Lower lobe of right lung (tissue), 2 donors: ENCODE data around the gene NUP210. TPM values are rescaled to one million over a fixed set of nuclear protein-coding genes. Genes with fewer than 3 reads are reported as not detected.

Experiments used
- ATAC-seq, 2 donors: fragments of 200-7000 bp; cut with Tn5 transposase; one replicate each; pipeline ENCODE4 v1.9.1; 2020 to 2022; ENCODE audit warnings: mild to moderate bottlenecking in 2 of 2, moderate library complexity in 2 of 2
- DNase-seq: peaks from one replicate; pipeline ENCODE4 v3.0.0-alpha.2; 2020
- H3K27ac ChIP-seq: fragments of 200-600 bp; one replicate; pipeline ENCODE4 v1.8.0; 2022
- H3K27me3 ChIP-seq: fragments of 200-600 bp; one replicate; pipeline ENCODE4 v1.8.0; 2022; ENCODE audit warnings: low read depth
- H3K36me3 ChIP-seq: fragments of 200-600 bp; one replicate; pipeline ENCODE4 v1.8.0; 2022; ENCODE audit warnings: mild to moderate bottlenecking
- H3K4me1 ChIP-seq: fragments of 200-600 bp; one replicate; pipeline ENCODE4 v1.8.0; 2022
- H3K4me3 ChIP-seq: fragments of 200-600 bp; one replicate; pipeline ENCODE4 v1.8.0; 2022; ENCODE audit warnings: mild to moderate bottlenecking
- H3K9me3 ChIP-seq: fragments of 200-600 bp; one replicate; pipeline ENCODE4 v1.8.0; 2022
- CTCF ChIP-seq: fragments of 200-600 bp; IDR thresholded peaks from one replicate; pipeline ENCODE4 v1.8.0; 2022; ENCODE audit warnings: antibody characterized with exemption, mild to moderate bottlenecking
- intact Hi-C: fragments of 100-400 bp; cut with DNase I; formaldehyde crosslinking; loops from one replicate; pipeline ENCODE4 v1.11.0; 2022
- total RNA-seq: library from RNA; stranded (reverse); fragmentation: NEBNext Ultra II Directional; extraction: Animal tissue kit (Norgen Biotek cat#: 25700); gene quantifications from one replicate; pipeline ENCODE4 v1.2.1, GENCODE V29; 2021
- donor health status: DM: no; HTN: yes; CAD: no; lungs with severe emphysema.

NUP210 gene
- total RNA-seq, 1 donor from 2014 or later: 22.2 TPM

- no peaks in the 10 kb centered on the region for H3K36me3 ChIP-seq
- no peak overlapping the region for H3K27ac ChIP-seq
- peaks cover 4% of the 10 kb centered on the region for H3K9me3 ChIP-seq
- TF ChIP-seq CTCF: no peak
- DNase-seq: no peak
- peaks cover 39% of the 10 kb centered on the region for H3K27me3 ChIP-seq
- intact Hi-C loops: no loop called here
- ATAC-seq: no peak
- peaks cover 11% of the 10 kb centered on the region for H3K4me1 ChIP-seq
- H3K4me3 ChIP-seq: no peak overlapping the region
These were observed 133.2 kb downstream of the NUP210 start for GRCh38 chr3:13286873-13287272.

GRCh38 chr3:13285007-13285567 lies 135.0 kb downstream of the NUP210 start:
- Histone ChIP-seq H3K36me3 (no peaks in the 10 kb centered on the region), H3K4me1 (peaks cover 18% of the 10 kb centered on the region), H3K27me3 (peaks cover 53% of the 10 kb centered on the region), H3K9me3 (peaks cover 4% of the 10 kb centered on the region), H3K4me3 (no peak overlapping the region), H3K27ac (no peak overlapping the region)
- no peak for TF ChIP-seq CTCF
- ATAC-seq: no peak
- intact Hi-C loops: no loop called here
- DNase-seq: peak; percentile 18

- TF ChIP-seq CTCF: no peak
- Histone ChIP-seq H3K27me3 (peaks cover 54% of the 10 kb centered on the region), H3K36me3 (no peaks in the 10 kb centered on the region), H3K27ac (no peak overlapping the region), H3K4me3 (peak overlapping the region; percentile 43), H3K9me3 (peaks cover 4% of the 10 kb centered on the region), H3K4me1 (peaks cover 18% of the 10 kb centered on the region)
- intact Hi-C loops: no loop called here
- no peak for DNase-seq
- ATAC-seq: no peak
These were observed 136.3 kb downstream of the NUP210 start for GRCh38 chr3:13283877-13284264.

- H3K4me3 ChIP-seq: peak overlapping the region; percentile 58
- intact Hi-C loops: no loop called here
- ATAC-seq: peak in 1 of 2 donors; percentile 36
- peak; percentile 2 for TF ChIP-seq CTCF
- H3K9me3 ChIP-seq: peaks cover 4% of the 10 kb centered on the region
- H3K4me1 ChIP-seq: peaks cover 18% of the 10 kb centered on the region
- DNase-seq: peak; percentile 40
- H3K27ac ChIP-seq: no peak overlapping the region
- H3K27me3 ChIP-seq: peaks cover 56% of the 10 kb centered on the region
- no peaks in the 10 kb centered on the region for H3K36me3 ChIP-seq
These were observed 136.9 kb downstream of the NUP210 start for GRCh38 chr3:13282986-13283876.

- no peak for TF ChIP-seq CTCF
- H3K4me1 ChIP-seq: peaks cover 23% of the 10 kb centered on the region
- intact Hi-C loops: no loop called here
- no peak for ATAC-seq
- H3K4me3 ChIP-seq: peak overlapping the region; percentile 58
- no peaks in the 10 kb centered on the region for H3K36me3 ChIP-seq
- H3K27ac ChIP-seq: peak overlapping the region; percentile 43
- peaks cover 4% of the 10 kb centered on the region for H3K9me3 ChIP-seq
- DNase-seq: peak; percentile 39
- peaks cover 61% of the 10 kb centered on the region for H3K27me3 ChIP-seq
These were observed 137.7 kb downstream of the NUP210 start for GRCh38 chr3:13282358-13282985.
